KMS-11 (cell line): ENCODE results near the gene IQGAP2.

Experiments used
- H2AFZ ChIP-seq: fragments of 200-600 bp; sonication (generic); 2 replicates; pipeline ENCODE4 v1.6.1; 2016; ENCODE audit warnings: antibody characterized with exemption, mixed run types, low read depth
- H3K27ac ChIP-seq: fragments of 200-600 bp; sonication (generic); 2 replicates; pipeline ENCODE4 v1.6.1; 2016; ENCODE audit warnings: mild to moderate bottlenecking, mixed run types
- H3K27me3 ChIP-seq: fragments of 200-600 bp; sonication (generic); 2 replicates; pipeline ENCODE4 v1.6.1; 2017; ENCODE audit warnings: mild to moderate bottlenecking, low read depth, mixed run types, moderate library complexity; ENCODE audit not compliant: insufficient read depth
- H3K36me3 ChIP-seq: fragments of 200-600 bp; sonication (generic); 2 replicates; pipeline ENCODE4 v1.6.1; 2017; ENCODE audit warnings: mild to moderate bottlenecking, mixed run types; ENCODE audit not compliant: insufficient read depth
- H3K4me1 ChIP-seq: fragments of 200-600 bp; sonication (generic); 2 replicates; pipeline ENCODE4 v1.6.1; 2016; ENCODE audit warnings: mild to moderate bottlenecking, low read depth, mixed run types; ENCODE audit not compliant: poor library complexity, severe bottlenecking
- H3K4me2 ChIP-seq: fragments of 200-600 bp; sonication (generic); 2 replicates; pipeline ENCODE4 v1.7.0; 2016; ENCODE audit warnings: mild to moderate bottlenecking, mixed run types
- H3K4me3 ChIP-seq: fragments of 200-600 bp; sonication (generic); IDR thresholded peaks from 2 replicates; pipeline ENCODE4 v1.6.1; 2017; ENCODE audit warnings: low read depth, low read length, mixed read lengths; ENCODE audit not compliant: insufficient read depth
- H3K79me2 ChIP-seq: fragments of 200-600 bp; sonication (generic); 2 replicates; pipeline ENCODE4 v1.6.1; 2016; ENCODE audit warnings: low read depth, mixed run types; ENCODE audit not compliant: insufficient read depth
- H3K9ac ChIP-seq: fragments of 200-600 bp; sonication (generic); 2 replicates; pipeline ENCODE4 v1.6.1; 2016; ENCODE audit warnings: mild to moderate bottlenecking, mixed run types
- H4K20me1 ChIP-seq: fragments of 200-600 bp; sonication (generic); 2 replicates; pipeline ENCODE4 v1.6.1; 2016; ENCODE audit warnings: mild to moderate bottlenecking, mixed run types; ENCODE audit not compliant: insufficient read depth
- TF ChIP-seq, protein P1 (sequence below): fragments of 200-600 bp; sonication (generic); conservative IDR thresholded peaks from 2 replicates; pipeline ENCODE4 v1.6.1; 2017; ENCODE audit warnings: low read depth, mild to moderate bottlenecking, antibody characterized with exemption, low read length, moderate library complexity, mixed read lengths

The IQGAP2 gene

DNA sequence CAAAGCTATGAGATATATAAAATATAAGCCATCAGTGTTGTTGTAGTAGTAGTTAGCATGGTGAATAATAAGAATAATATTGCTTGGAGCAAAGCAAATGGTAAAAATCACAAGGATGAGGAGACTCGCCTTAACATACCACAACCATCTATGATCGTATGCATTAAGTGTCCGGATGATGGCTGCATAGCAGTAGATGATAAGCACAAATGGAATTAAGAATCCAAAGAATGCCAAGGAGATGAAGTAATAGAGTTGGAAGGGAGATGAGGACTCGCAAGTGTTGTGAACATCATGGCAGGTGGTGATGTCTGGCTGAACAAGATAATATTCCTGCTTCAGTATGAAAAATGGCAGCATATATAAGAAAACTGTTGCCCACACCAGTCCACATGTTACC lies 214.6 kb downstream of the IQGAP2 start:
- Histone ChIP-seq H3K27ac (no peak overlapping the region), H4K20me1 (no peaks in the 10 kb centered on the region), H3K79me2 (no peaks in the 10 kb centered on the region), H2AFZ (no peak overlapping the region), H3K4me3 (no peak overlapping the region), H3K9ac (no peak overlapping the region), H3K36me3 (no peaks in the 10 kb centered on the region; the same call in 1 of the 2 replicates), H3K27me3 (no peaks in the 10 kb centered on the region), H3K4me2 (no peak overlapping the region), H3K4me1 (no peaks in the 10 kb centered on the region)
- TF ChIP-seq, protein P1, sequence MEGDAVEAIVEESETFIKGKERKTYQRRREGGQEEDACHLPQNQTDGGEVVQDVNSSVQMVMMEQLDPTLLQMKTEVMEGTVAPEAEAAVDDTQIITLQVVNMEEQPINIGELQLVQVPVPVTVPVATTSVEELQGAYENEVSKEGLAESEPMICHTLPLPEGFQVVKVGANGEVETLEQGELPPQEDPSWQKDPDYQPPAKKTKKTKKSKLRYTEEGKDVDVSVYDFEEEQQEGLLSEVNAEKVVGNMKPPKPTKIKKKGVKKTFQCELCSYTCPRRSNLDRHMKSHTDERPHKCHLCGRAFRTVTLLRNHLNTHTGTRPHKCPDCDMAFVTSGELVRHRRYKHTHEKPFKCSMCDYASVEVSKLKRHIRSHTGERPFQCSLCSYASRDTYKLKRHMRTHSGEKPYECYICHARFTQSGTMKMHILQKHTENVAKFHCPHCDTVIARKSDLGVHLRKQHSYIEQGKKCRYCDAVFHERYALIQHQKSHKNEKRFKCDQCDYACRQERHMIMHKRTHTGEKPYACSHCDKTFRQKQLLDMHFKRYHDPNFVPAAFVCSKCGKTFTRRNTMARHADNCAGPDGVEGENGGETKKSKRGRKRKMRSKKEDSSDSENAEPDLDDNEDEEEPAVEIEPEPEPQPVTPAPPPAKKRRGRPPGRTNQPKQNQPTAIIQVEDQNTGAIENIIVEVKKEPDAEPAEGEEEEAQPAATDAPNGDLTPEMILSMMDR, result no peak

- TF ChIP-seq, protein P1, result no peak
- H3K27me3 ChIP-seq, result no peaks in the 10 kb centered on the region
- no peak overlapping the region for H3K4me2 ChIP-seq
- no peak overlapping the region for H3K4me3 ChIP-seq
- H3K9ac ChIP-seq, result no peak overlapping the region
- H3K4me1 ChIP-seq, result no peaks in the 10 kb centered on the region
- H4K20me1 ChIP-seq, result no peaks in the 10 kb centered on the region
- no peaks in the 10 kb centered on the region for H3K36me3 ChIP-seq
- H2AFZ ChIP-seq, result no peak overlapping the region
- no peak overlapping the region for H3K27ac ChIP-seq
- H3K79me2 ChIP-seq, result no peaks in the 10 kb centered on the region
Observed at GRCh38 chr5:76620166-76620565, 217.1 kb downstream of the IQGAP2 start.

GRCh38 chr5:76622076-76622475 lies 219.0 kb downstream of the IQGAP2 start:
- no peaks in the 10 kb centered on the region for H4K20me1 ChIP-seq
- no peaks in the 10 kb centered on the region for H3K36me3 ChIP-seq
- no peaks in the 10 kb centered on the region for H3K27me3 ChIP-seq
- TF ChIP-seq, protein P1, result no peak
- no peak overlapping the region for H3K4me2 ChIP-seq
- no peaks in the 10 kb centered on the region for H3K4me1 ChIP-seq
- no peak overlapping the region for H3K9ac ChIP-seq
- no peak overlapping the region for H3K27ac ChIP-seq
- no peaks in the 10 kb centered on the region for H3K79me2 ChIP-seq
- no peak overlapping the region for H3K4me3 ChIP-seq
- H2AFZ ChIP-seq, result no peak overlapping the region

DNA sequence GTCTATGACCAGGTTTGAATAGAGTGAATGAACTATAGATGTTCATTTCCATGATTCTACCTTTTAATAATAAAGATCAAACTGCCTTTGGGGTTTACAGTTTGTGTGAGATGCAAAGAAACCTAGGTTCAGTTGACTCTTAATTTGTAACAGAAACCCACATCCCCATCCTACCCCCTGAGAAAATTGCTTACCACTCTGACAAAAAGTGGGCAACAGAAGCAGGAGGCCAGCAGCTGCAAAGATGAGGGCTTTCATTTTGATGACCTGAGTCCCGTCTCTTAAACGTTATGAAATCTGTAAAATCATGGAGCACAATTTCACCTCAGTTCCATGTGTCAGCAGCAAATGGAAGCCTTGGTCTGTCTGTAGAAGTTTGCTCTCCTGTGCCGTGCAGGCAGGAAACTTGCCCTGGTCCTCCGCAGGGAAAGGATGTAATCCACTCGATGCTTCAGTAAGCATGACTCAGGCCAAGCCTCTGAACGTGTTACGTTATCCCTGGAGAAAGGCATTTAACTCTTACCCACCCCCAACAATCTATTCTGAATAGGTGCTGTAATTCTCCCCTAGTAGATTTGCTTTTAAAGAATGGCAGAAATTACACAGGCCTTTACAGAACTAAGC lies 220.0 kb downstream of the IQGAP2 start, which contains the start of gene F2RL2:
F2RL2 (minus strand) TSS at position 431 of the 624 bp plus-strand sequence; CDS start at position 258, 173 bp downstream.
- Histone ChIP-seq H3K4me3 (no peak within 1 kb of the TSS), H3K79me2 (no peaks in the 10 kb centered on the region), H4K20me1 (no peaks in the 10 kb centered on the region), H3K27ac (no peak within 1 kb of the TSS), H3K4me1 (no peaks in the 10 kb centered on the region), H3K27me3 (no peaks in the 10 kb centered on the region), H2AFZ (no peak within 1 kb of the TSS), H3K4me2 (no peak within 1 kb of the TSS), H3K36me3 (peaks cover 5% of the 10 kb centered on the region; the same call in 1 of the 2 replicates), H3K9ac (no peak within 1 kb of the TSS)
- TF ChIP-seq, protein P1, result no peak
